T47D (cell line): ENCODE data around the gene PDE1C.
"Not testable (repeated sequence)": the region's sequence is repeated elsewhere in the genome, so short reads cannot be mapped to it uniquely, and the experiment has no call there.

Experiments
- DNase-seq, 2 experiments: peaks; one replicate each; pipeline versions ENCODE4 v3.0.0 to v3.0.0-alpha.2; 2011 to 2012; ENCODE audit warnings: low read depth in 1 of 2, low spot score in 1 of 2
- JUND ChIP-seq: IDR thresholded peaks from 2 replicates; pipeline ENCODE4 v1.6.1; 2012; ENCODE audit warnings: low read depth
- in situ Hi-C: cut with HindIII; loops from 2 replicates; pipeline ENCODE4 v1.10.0; 2016; ENCODE audit warnings: low sequenced_read_pairs, low pct_unique_long_range_greater_than_20kb

The PDE1C gene

DNA sequence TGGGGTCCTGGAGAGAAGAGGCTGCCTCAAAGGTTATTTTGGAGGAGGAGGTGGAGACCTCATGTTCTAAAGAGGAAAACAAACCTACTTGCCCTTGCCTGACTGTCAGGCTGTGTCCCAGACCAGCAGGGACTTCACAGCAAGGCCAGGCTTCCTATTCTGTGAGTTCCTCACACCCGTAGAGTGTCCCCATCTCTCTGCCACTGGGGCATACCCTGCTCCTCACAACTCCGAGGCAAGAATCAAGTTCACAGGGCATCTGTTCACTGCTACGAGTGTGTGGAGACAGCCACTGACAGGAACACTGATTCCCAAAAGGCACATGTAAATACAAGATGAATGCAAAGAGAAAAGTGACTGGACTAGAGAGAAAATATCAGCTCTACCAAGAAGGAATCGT is 38.0 kb downstream of the PDE1C start:
- DNase-seq: no peak
- no peak for TF ChIP-seq JUND
- in situ Hi-C loops: no loop called here

DNA sequence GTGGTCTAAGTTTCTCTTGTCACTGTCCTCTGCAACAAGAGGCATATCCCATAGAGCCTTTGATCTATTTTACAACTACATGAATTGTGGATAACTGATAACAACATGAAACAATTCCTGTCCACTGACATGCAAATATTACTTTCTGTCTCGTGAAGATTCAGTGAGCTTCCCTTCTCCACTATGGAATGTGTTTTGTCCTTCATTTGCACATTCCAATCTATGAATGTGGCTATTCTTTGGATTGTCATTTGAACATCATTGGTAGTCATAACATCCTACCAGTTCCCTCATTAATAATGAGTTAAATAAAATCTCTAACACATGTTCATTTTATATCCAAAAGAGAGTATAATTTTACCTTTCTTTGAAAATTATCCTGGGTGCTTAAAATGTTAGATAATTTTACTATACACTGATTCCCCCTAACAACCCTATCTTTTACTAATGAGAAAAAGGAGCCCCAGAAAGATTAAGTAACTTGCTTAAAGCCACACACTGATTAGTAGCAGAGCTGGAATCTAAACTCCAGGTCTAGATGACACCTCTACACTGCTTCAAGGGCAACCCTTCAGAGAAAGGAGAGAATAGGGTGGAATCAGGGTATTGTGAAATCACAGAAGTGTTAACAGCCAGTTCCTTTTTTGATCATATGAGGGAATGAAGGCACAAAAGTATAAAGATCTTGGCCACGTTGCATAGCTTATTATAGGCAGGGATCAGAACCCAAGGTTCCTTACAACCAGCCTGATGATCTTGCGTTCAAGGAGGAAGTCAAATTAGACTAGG is 39.1 kb downstream of the PDE1C start:
- no peak for DNase-seq
- in situ Hi-C loops: no loop called here
- TF ChIP-seq JUND: no peak

DNA sequence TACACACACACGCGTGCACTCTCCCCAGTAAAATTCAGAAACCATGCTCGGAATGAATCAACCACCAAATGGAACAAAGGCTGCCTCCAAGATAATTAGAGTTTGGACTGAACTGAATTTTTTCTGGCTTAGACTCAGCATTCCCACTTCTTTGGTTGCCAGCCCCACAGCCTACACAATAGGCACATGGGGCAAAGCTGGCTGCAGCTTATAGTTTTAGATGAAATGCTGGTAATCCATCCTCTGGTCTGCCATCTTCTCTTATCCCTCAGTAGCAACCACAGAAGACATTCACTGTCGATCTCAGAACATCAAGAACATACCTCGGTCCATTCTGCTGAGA is 44.2 kb downstream of the PDE1C start:
- no peak for TF ChIP-seq JUND
- in situ Hi-C loops: no loop called here
- DNase-seq: no peak

DNA sequence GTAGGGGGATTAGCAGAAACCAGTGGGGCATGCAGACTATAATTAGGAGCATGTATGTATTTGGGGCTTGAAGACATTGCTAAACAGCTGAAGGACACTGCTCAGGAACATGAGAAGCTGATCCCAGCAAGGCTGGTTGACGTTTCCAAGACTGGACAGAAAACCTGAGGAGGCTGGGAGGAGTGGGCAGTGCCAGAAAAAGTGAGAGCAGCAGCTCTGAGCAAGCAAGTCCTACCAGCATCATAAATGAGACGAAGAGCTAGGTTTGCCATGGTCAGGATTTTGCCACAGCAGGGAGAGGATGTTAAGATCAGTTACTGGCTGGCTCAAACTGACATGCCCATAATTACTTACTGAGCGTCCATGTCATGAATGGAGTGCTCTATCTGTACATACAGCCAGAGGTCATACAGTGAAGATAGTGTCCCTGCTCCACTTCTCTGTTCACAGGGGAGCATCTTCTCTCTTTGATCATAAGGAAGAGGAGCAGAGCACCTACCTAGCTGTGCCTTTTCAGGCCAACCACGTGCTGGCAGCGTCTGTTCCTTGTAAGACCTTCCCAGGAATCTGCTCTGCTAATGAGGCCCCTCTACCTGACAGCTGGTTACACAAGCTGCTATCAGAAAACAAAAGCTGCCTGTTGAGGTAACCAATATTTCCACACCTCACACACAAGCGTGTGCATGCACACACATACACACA is 44.7 kb downstream of the PDE1C start:
- TF ChIP-seq JUND: no peak
- in situ Hi-C loops: no loop called here

DNA sequence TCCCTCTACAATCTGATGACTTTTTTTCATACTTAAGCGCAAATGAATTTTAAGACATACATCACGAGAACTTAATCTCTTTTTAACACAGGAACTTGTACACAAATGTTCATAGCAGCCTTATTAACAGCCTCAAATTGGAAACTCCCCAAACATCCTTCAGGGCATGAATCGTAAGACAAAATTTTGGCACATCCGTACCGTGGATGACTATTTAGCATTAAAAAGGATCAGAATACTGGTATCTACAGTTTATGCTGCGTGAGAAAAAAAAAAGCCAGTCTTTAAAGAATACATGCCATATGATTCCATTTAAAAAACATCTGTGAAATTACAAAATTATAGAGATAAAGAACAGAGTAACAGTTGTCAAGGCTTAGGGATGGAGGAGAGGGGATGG is 46.8 kb downstream of the PDE1C start:
- in situ Hi-C loops: no loop called here
- no peak for TF ChIP-seq JUND
- DNase-seq: no peak

More for the DNA sequence above, 44.7 kb downstream of the PDE1C start:
- no peak for DNase-seq

DNA sequence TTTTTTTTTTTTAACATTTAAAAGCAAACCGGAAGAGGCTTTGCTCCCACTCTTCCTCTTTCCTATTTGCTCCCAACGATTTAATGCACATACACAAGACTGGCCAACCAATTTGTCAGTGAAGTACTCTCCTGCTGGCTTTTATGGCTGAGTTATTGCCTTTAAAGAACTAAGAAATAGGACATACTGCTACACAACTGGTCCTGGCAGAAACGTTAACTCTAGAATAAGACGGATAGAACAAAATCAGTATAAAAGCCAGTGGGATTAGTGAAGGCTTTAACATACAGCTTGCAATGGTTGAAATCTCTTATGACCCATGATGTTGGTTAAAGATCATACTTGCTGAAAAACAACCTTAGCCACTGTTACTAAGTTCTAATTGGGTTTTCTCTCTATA is 47.2 kb downstream of the PDE1C start:
- TF ChIP-seq JUND: no peak
- in situ Hi-C loops: no loop called here
- no peak for DNase-seq

DNA sequence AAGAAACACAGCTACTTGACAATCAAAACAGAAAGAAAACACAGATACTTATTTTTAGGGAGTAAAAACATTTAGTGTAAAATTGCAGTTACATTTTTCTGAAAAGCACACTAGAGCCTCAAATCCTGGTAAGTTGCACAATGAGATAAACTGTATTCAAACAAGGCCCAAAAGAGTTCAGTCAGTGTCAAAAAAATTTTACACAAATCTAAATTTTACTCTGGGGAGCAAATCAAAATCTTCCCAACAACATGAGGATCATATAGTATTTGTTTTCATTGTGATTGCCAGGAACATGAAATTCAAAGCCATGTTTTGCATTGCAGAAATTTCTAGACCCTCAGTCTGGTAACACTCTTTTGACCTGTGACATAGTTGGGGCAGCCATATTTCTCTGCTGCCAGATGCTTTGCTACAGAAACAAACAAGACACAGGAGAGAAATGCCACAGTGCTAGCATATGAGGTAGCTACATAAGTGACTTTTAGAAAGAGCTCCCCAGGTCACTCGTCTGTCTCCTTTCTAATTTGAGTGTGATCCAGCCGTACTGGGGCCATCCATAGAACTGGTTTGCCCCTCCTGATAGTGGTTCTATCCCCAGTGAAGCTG is 49.6 kb downstream of the PDE1C start:
- no peak for TF ChIP-seq JUND
- in situ Hi-C loops: no loop called here
- DNase-seq: no peak

DNA sequence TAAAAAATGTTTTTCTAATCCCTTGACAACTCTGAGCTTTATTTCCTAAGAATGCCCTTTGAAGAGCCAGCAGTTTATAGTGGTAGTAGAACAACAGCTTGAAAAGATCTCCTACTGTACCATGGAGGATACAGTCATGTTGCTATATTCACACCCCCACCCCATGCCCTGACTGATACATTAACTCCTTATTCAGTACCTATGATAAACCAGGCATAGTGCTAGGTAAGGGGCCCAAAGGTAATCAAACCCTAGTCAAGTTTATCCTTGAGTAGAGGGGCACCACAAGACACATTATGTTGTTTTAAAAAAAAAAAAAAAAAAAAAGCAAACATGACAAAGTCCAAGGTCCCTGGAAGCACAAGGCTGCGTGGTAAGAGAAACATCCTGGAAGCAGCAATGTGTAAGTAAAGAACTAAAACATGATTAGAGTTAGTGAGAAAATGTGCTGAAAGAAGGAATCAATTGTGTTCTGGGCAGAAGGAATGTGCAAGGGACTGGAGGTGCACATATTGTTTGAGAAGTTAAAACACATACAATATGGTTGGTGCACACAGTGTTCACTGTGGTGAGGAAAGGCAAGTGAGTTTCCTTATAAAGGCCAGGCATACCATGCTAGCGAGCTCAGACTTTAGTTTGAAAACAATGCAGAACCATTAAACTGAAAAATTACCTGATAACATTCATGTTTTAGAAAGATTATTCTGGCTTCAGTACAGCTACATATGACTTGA is 51.2 kb downstream of the PDE1C start:
- no peak for TF ChIP-seq JUND
- in situ Hi-C loops: no loop called here
- DNase-seq: no peak

DNA sequence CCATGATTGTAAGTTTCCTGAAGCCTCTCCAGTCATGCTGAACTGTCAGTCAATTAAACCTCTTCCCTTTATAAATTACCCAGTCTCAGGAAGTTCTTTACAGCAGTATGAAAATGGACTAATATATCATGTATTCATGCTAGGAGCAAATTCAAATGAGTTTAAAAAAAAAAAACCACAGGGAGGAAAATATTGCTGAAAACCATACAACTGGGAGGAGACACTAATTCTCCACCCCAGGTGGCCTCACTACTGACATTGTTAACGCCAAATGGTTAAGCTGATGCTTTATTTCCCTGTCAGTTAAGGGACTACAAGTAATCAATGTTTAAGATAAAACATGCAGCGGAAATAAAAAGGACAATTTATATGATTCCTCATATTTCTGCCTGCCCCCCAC is 55.1 kb downstream of the PDE1C start:
- in situ Hi-C loops: no loop called here
- DNase-seq: no peak
- TF ChIP-seq JUND: no peak

DNA sequence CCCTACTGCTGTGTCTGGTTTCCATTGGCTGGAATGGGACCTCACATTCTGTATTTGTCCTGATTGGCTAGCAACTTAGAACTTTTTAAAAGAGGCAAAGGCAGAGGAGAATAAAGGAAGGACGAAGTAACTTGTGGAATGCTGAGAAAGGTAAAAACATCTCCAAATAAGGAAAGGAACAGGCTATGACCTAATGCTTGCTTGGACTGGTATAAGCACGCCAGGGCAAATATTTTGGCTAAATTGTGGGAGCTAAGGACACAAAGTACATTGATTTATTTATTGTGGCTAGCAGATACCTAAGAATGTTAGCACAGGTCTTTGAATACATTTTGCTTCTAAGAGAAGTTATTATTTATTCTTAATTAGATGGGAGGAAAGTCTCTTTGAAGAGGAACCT is 56.7 kb downstream of the PDE1C start:
- in situ Hi-C loops: not testable (repeated sequence)

DNA sequence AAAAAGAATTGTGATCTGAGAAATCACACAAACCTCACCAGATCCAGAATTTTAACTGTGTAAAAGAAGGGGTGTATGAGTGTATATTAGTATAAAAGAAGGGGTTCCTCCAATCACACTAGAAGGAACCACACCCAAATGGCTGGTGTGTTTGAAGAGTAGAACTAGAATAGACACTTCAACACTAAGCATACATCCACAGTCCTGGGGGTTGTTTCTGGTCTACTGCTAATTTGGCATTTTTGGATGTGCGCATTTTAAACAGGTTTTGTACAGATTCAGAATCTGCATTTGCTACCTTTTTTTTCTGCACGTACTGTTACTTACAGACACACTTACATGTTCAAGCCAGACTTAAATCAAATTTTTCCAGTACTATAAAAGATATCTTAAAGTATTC is 64.6 kb downstream of the PDE1C start:
- no peak for DNase-seq
- TF ChIP-seq JUND: no peak
- in situ Hi-C loops: no loop called here

More for the DNA sequence above, 56.7 kb downstream of the PDE1C start:
- not testable (repeated sequence) for DNase-seq

DNA sequence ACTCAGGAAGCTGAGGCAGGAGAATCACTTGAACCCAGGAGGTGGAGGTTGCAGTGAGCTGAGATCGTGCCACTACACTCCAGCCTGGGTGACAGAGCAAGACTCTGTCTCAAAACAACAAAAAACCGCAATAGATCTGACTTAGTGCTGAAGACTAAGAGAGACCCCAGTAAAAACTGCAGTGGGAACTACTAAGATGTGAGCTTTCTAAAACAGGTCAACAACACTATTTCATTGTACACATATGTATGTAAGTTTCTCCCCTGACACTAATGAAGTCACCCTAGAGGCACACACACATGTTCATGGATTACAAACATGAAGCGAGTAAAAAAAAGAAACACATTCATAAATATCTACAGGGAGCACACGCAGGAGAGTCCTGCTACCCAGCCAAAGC is 68.3 kb downstream of the PDE1C start:
- in situ Hi-C loops: no loop called here
- DNase-seq: no peak
- no peak for TF ChIP-seq JUND

DNA sequence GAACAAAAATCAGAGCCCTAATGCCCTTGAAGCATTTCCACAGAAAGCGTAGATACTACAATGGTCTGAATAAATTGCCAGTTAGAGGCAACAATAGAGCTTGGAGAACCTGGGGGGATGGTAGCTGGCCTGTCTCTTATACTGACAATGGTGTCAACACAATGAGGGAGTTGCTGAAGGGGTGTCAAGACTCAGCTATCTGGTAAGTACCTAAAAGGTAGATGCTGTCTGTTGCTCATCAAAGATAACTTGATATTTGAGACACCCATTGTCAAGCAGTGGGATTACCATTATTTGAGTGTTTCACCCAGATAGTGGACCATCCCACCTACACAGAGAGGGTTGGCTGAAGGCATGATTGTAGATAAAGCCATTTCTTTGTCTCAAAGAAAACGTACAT is 72.8 kb downstream of the PDE1C start:
- in situ Hi-C loops: no loop called here
- TF ChIP-seq JUND: no peak

More for the DNA sequence above, 72.8 kb downstream of the PDE1C start:
- DNase-seq: no peak
